DMS53 (cell line): ENCODE data around the gene WDR20.
"Not testable (repeated sequence)": the region's sequence is repeated elsewhere in the genome, so short reads cannot be mapped to it uniquely, and the experiment has no call there.

ENCODE experiments used
- DNase-seq: peaks from one replicate; lab custom pipeline; 2025; lab: John Stamatoyannopoulos, UW

Gene WDR20

GRCh38 chr14:102139286-102140026 lies at the start of gene WDR20:
TSS of gene WDR20 (plus strand) at chr14:102139897. CDS start at chr14:102139924, 27 bp downstream.
- peak; percentile 98 for DNase-seq

- DNase-seq: no peak
Measured at GRCh38 chr14:102090713-102091112, 49.0 kb upstream of the WDR20 start.

- DNase-seq: no peak
Measured at GRCh38 chr14:102092806-102093205, 46.9 kb upstream of the WDR20 start.

- DNase-seq: no peak
Measured at GRCh38 chr14:102094101-102094500, 45.6 kb upstream of the WDR20 start.

- DNase-seq: no peak
Measured at GRCh38 chr14:102095231-102095870, 44.3 kb upstream of the WDR20 start.

- no peak for DNase-seq
Measured at GRCh38 chr14:102095871-102096568, 43.7 kb upstream of the WDR20 start.

- DNase-seq: peak; percentile 81
Measured at GRCh38 chr14:102096569-102097188, 43.0 kb upstream of the WDR20 start.

- peak; percentile 61 for DNase-seq
Measured at GRCh38 chr14:102097441-102098135, 42.1 kb upstream of the WDR20 start.

GRCh38 chr14:102103062-102103695 lies 36.5 kb upstream of the WDR20 start:
- DNase-seq: no peak

GRCh38 chr14:102105369-102105768 lies 34.3 kb upstream of the WDR20 start:
- no peak for DNase-seq

GRCh38 chr14:102109332-102109731 lies 30.4 kb upstream of the WDR20 start:
- not testable (repeated sequence) for DNase-seq

- no peak for DNase-seq
Measured at GRCh38 chr14:102111101-102111500, 28.6 kb upstream of the WDR20 start.

- no peak for DNase-seq
Measured at GRCh38 chr14:102116361-102117180, 23.1 kb upstream of the WDR20 start.

- DNase-seq: no peak
Measured at GRCh38 chr14:102117852-102118251, 21.8 kb upstream of the WDR20 start.

GRCh38 chr14:102120888-102121287 lies 18.8 kb upstream of the WDR20 start:
- DNase-seq: no peak

GRCh38 chr14:102121567-102121966 lies 18.1 kb upstream of the WDR20 start:
- DNase-seq: no peak

- no peak for DNase-seq
Measured at GRCh38 chr14:102124419-102124818, 15.3 kb upstream of the WDR20 start.

GRCh38 chr14:102125546-102125945 lies 14.2 kb upstream of the WDR20 start:
- DNase-seq: peak; percentile 72

- DNase-seq: no peak
Measured at GRCh38 chr14:102126807-102127455, 12.8 kb upstream of the WDR20 start.

- no peak for DNase-seq
Measured at GRCh38 chr14:102131741-102132140, 8.0 kb upstream of the WDR20 start.
